ENCODE data around the gene GRM2.

- TF ChIP-seq POLR2A (IDR thresholded peaks at IDR 0.05; ENCODE audit: low read depth, low read length): no peak
- no peak for TF ChIP-seq POLR2AphosphoS5 (IDR thresholded peaks at IDR 0.05; ENCODE audit: low read depth, low read length)
- TF ChIP-seq TAF1 (IDR thresholded peaks at IDR 0.05; ENCODE audit: borderline replicate concordance, low read depth, low read length): no peak
Measured at GRCh38 chr3:51686056-51686455, 20.8 kb upstream of the GRM2 start.

All from GM12892 (cell line).